SK-N-SH (cell line): ENCODE measurements around the gene PCDHGB1. TPM values are rescaled to one million over a fixed set of nuclear protein-coding genes. Genes with fewer than 3 reads are reported as not detected.

Experiments
- CTCF ChIA-PET: fragments of 300-600, 350-600 bp; formaldehyde crosslinking; extraction: SDS; loops from one replicate; lab custom pipeline; 2021; lab: Yijun Ruan, JAX
- POLR2A ChIA-PET: fragments of 350-600 bp; sonication (Branson Sonifier 250); formaldehyde crosslinking; extraction: SDS; loops from one replicate; lab custom pipeline; 2020; ENCODE audit warnings: antibody characterized with exemption, inconsistent platforms; lab: Yijun Ruan, JAX
- DNase-seq: peaks from one replicate; pipeline ENCODE4 v3.0.0; 2012
- H2AFZ ChIP-seq: fragments of 200-600 bp; sonication (generic); 2 replicates; pipeline ENCODE4 v1.8.1; 2016; ENCODE audit warnings: antibody characterized with exemption, mild to moderate bottlenecking, low read depth
- H3F3A ChIP-seq: fragments of 200-600 bp; sonication (generic); replicated peaks from 2 replicates; pipeline ENCODE3; 2016; ENCODE audit warnings: antibody characterized with exemption, mild to moderate bottlenecking; ENCODE audit not compliant: insufficient read depth
- H3K27ac ChIP-seq, 2 experiments: fragments of 200-500 bp in 1 of 2; fragments of 200-600 bp in 1 of 2; sonication (Bioruptor generic) in 1 of 2; sonication (generic), shearing (Covaris generic) in 1 of 2; 2 replicates each; pipeline versions ENCODE4 v1.5.1 to v1.6.1; 2014 to 2016; ENCODE audit warnings: low read depth in 2 of 2, inconsistent platforms in 1 of 2, low read length in 1 of 2, mild to moderate bottlenecking in 1 of 2, mixed read lengths in 1 of 2
- H3K27me3 ChIP-seq: fragments of 200-600 bp; sonication (generic), shearing (Covaris generic); 2 replicates; pipeline ENCODE4 v1.6.1; 2016; ENCODE audit warnings: mixed run types; ENCODE audit not compliant: insufficient read depth
- H3K36me3 ChIP-seq, 2 experiments: fragments of 200-500 bp in 1 of 2; fragments of 200-600 bp in 1 of 2; sonication (Bioruptor generic) in 1 of 2; sonication (generic) in 1 of 2; replicated peaks in 1 of 2; 2 replicates each; pipeline versions ENCODE3 to v1.5.1; 2014 to 2016; ENCODE audit warnings: low read length in 1 of 2, mild to moderate bottlenecking in 1 of 2; ENCODE audit not compliant: insufficient read depth in 2 of 2, control insufficient read depth in 1 of 2
- H3K4me1 ChIP-seq, 2 experiments: fragments of 200-500 bp in 1 of 2; fragments of 200-600 bp in 1 of 2; sonication (Bioruptor generic) in 1 of 2; sonication (generic), shearing (Covaris generic) in 1 of 2; 2 replicates each; pipeline versions ENCODE4 v1.5.1 to v1.6.1; 2014 to 2016; ENCODE audit warnings: low read depth in 1 of 2, low read length in 1 of 2, mixed run types in 1 of 2; ENCODE audit not compliant: insufficient read depth in 2 of 2, control insufficient read depth in 1 of 2
- H3K4me2 ChIP-seq: fragments of 200-600 bp; sonication (generic), shearing (Covaris generic); 2 replicates; pipeline ENCODE4 v1.6.1; 2017; ENCODE audit warnings: mixed run types
- H3K4me3 ChIP-seq, 2 experiments: fragments of 200-500 bp in 1 of 2; fragments of 200-600 bp in 1 of 2; sonication (Bioruptor generic) in 1 of 2; sonication (generic), shearing (Covaris generic) in 1 of 2; 2 replicates each; pipeline versions ENCODE4 v1.5.1 to v1.8.1; 2014 to 2016; ENCODE audit warnings: low read depth in 2 of 2, inconsistent platforms in 1 of 2, low read length in 1 of 2, mild to moderate bottlenecking in 1 of 2, mixed read lengths in 1 of 2, moderate library complexity in 1 of 2
- H3K79me2 ChIP-seq: fragments of 200-600 bp; sonication (generic); 2 replicates; pipeline ENCODE4 v1.8.1; 2017; ENCODE audit warnings: mild to moderate bottlenecking; ENCODE audit not compliant: insufficient read depth
- H3K9ac ChIP-seq: fragments of 200-600 bp; sonication (generic); 2 replicates; pipeline ENCODE4 v1.6.1; 2017; ENCODE audit warnings: mixed run types
- H3K9me2 ChIP-seq: fragments of 200-600 bp; sonication (generic); 2 replicates; pipeline ENCODE4 v1.6.1; 2017; ENCODE audit warnings: mixed run types
- H3K9me3 ChIP-seq: fragments of 200-600 bp; sonication (generic); 2 replicates; pipeline ENCODE4 v1.6.1; 2017; ENCODE audit warnings: mixed run types, mild to moderate bottlenecking, moderate library complexity
- H4K20me1 ChIP-seq: fragments of 200-600 bp; sonication (generic); 2 replicates; pipeline ENCODE4 v1.6.1; 2017; ENCODE audit warnings: mild to moderate bottlenecking, mixed run types; ENCODE audit not compliant: insufficient read depth
- EP300 ChIP-seq, 2 experiments: IDR thresholded peaks; 2 replicates each; pipeline versions ENCODE4 v1.4.0 to v1.6.1; 2012; ENCODE audit warnings: borderline replicate concordance in 1 of 2, low read depth in 1 of 2, low read length in 1 of 2
- EZH2phosphoT487 ChIP-seq: fragments of 200-600 bp; sonication (generic); IDR thresholded peaks from 2 replicates; pipeline ENCODE4 v1.6.1; 2017; ENCODE audit warnings: low read depth, mixed run types, mild to moderate bottlenecking, antibody characterized with exemption, moderate library complexity, borderline replicate concordance
- FOSL2 ChIP-seq: IDR thresholded peaks from 2 replicates; pipeline ENCODE4 v1.4.0; 2012; ENCODE audit warnings: low read depth, mild to moderate bottlenecking, moderate library complexity, borderline replicate concordance
- FOXM1 ChIP-seq: IDR thresholded peaks from 2 replicates; pipeline ENCODE4 v1.4.0; 2012; ENCODE audit warnings: low read depth, mild to moderate bottlenecking
- GABPA ChIP-seq: IDR thresholded peaks from 2 replicates; pipeline ENCODE4 v1.4.0; 2012; ENCODE audit warnings: low read depth, mild to moderate bottlenecking
- GATA2 ChIP-seq: sonication (generic); formaldehyde crosslinking; IDR thresholded peaks from 2 replicates; pipeline ENCODE4 v1.5.0; 2020; ENCODE audit warnings: mild to moderate bottlenecking, missing genetic modification reagents
- JUND ChIP-seq: IDR thresholded peaks from 2 replicates; pipeline ENCODE4 v1.4.0; 2012
- NFIC ChIP-seq: IDR thresholded peaks from 2 replicates; pipeline ENCODE4 v1.4.0; 2012; ENCODE audit warnings: borderline replicate concordance
- NRF1 ChIP-seq: IDR thresholded peaks from 2 replicates; pipeline ENCODE4 v1.6.1; 2012; ENCODE audit warnings: low read depth, mild to moderate bottlenecking, low read length
- POLR2AphosphoS5 ChIP-seq: IDR thresholded peaks from 2 replicates; pipeline ENCODE4 v1.6.1; 2012; ENCODE audit warnings: low read depth, low read length
- RFX5 ChIP-seq: IDR thresholded peaks from 2 replicates; pipeline ENCODE4 v1.6.1; 2012; ENCODE audit warnings: mild to moderate bottlenecking, improper control_type of control experiment, low read length
- RXRA ChIP-seq: IDR thresholded peaks from 2 replicates; pipeline ENCODE4 v1.4.0; 2012; ENCODE audit warnings: low read depth, mild to moderate bottlenecking, borderline replicate concordance
- SIN3A ChIP-seq: IDR thresholded peaks from 2 replicates; pipeline ENCODE4 v1.6.1; 2012; ENCODE audit warnings: low read depth, mild to moderate bottlenecking, low read length, moderate library complexity, borderline replicate concordance
- SMC3 ChIP-seq: IDR thresholded peaks from 2 replicates; pipeline ENCODE4 v1.6.1; 2012; ENCODE audit warnings: low read depth, low read length, improper control_type of control experiment
- TCF12 ChIP-seq: IDR thresholded peaks from 2 replicates; pipeline ENCODE4 v1.4.0; 2012
- YY1 ChIP-seq: IDR thresholded peaks from 2 replicates; pipeline ENCODE4 v1.4.0; 2012; ENCODE audit warnings: low read depth, mild to moderate bottlenecking
- WGBS: methylation state at CpG from one replicate; pipeline ENCODE4 v1.1.6; 2017; ENCODE audit warnings: low lambda C conversion rate; 5-methylcytosine and 5-hydroxymethylcytosine counted together
- polyA plus RNA-seq, 3 experiments: library from polyadenylated mRNA; depleted of rRNA; stranded (reverse); fragments of >200 nt; gene quantifications; 2 replicates each; pipeline ENCODE4 v1.2.3, GENCODE V29; 2012
- TF ChIP-seq, protein P1 (sequence below): fragments of 200-600 bp; sonication (generic); IDR thresholded peaks from 2 replicates; pipeline ENCODE4 v1.6.1; 2017; ENCODE audit warnings: antibody characterized with exemption, mild to moderate bottlenecking, moderate library complexity
- TF ChIP-seq, protein P2 (sequence below): IDR thresholded peaks from 2 replicates; pipeline ENCODE4 v1.6.1; 2012; ENCODE audit warnings: mild to moderate bottlenecking, low read depth, low read length, moderate library complexity
- TF ChIP-seq, protein P3 (sequence below): IDR thresholded peaks from 2 replicates; pipeline ENCODE4; 2012
- TF ChIP-seq, protein P4 (sequence below): IDR thresholded peaks from 2 replicates; pipeline ENCODE4 v1.4.0; 2012; ENCODE audit warnings: low read depth, borderline replicate concordance
- TF ChIP-seq, protein P5 (sequence below): IDR thresholded peaks from 2 replicates; pipeline ENCODE4 v1.4.0; 2012; ENCODE audit warnings: low read depth
- TF ChIP-seq, protein P6 (sequence below): IDR thresholded peaks from 2 replicates; pipeline ENCODE4 v1.4.0; 2012; ENCODE audit warnings: low read depth, borderline replicate concordance

PCDHGB1 gene
- polyA plus RNA-seq, 1 of the 3 experiments (the other 2 are of a cell fraction), result 0.77 TPM

DNA sequence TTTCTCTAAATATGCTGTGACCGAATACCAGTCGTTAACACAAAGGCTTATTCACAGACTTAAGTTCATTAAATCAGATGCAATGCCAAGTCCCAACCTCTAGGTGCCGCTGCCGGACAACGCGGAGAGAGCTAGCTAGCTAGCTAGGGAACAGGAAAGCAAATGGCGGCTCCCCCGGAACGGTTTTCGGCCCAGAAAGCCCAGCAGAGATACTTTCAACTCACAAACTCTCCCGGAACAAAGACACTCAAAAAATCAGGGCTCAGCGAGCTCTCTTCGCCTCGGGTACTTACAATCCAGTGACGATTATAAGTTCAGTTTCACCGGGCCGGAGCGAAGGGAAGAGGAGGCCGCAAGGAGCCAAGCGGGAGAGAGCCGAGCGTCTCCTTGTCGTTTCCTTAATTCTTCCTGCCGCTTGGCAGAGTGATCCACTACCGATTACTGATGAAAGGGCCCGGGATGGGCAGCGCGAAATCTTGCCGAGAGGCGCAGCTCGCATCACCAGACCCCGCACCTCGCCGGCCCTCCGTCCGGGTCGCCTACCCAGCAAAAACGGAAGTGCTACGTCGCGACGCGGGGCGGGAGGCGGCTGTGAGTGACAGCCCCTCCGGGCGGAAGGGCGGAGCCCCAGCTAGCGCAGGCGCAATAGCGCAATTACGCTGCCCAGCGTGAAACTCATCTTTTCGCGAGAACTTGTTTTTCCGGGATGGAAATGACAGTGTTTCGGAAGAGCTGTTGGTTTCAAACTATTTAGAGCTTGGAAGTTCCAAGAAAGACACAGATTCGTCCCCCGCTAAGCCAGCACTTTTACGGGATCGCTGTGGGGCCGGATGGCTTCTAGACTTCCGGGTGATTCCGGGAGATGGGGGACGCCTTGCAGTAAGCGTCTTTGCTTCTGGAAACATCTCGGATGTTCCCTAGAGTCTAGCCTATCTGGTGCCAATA, 29.4 kb upstream of the PCDHGB1 start, which contains the start of gene TAF7:
TSS of gene TAF7 (minus strand) at position 560 of the 945 bp plus-strand sequence. CDS start 740 bp downstream, outside the sequence.
- H3K4me1 ChIP-seq, result no peaks in the 10 kb centered on the region; a peak in 1 of 4 replicates
- peaks cover 46% of the 10 kb centered on the region for H3K79me2 ChIP-seq
- H4K20me1 ChIP-seq, result 0 out of 2 replicates have a peak, but pooled peaks cover 3% of the 10 kb centered on the region
- peak within 1 kb of the TSS; percentile 58 for H3K4me2 ChIP-seq
- H3K9me2 ChIP-seq, result no peaks in the 10 kb centered on the region
- H3F3A ChIP-seq, result peaks cover 13% of the 10 kb centered on the region
- DNase-seq, result peak; percentile 94
- peaks cover 32% of the 10 kb centered on the region for H3K9me3 ChIP-seq
- peak within 1 kb of the TSS; percentile 97 for H2AFZ ChIP-seq
- peak within 1 kb of the TSS; percentile 80 to 92 for H3K4me3 ChIP-seq
- no peaks in the 10 kb centered on the region for H3K27me3 ChIP-seq
- peak within 1 kb of the TSS; percentile 96 to 98 for H3K27ac ChIP-seq
- WGBS, result 2% methylated on average over 62 of the region's 67 CpGs
- CTCF ChIA-PET, result interaction anchor here (0.6 to 5.4 kb wide), 42 partner anchors 9 to 763 kb away, joined by 3 to 36 read pairs (median 4); partner anchors contain the start of genes PCDHB11, PCDHB14, PCDHB15 and PCDHB16
- H3K36me3 ChIP-seq, result peaks cover 24 to 42% of the 10 kb centered on the region in 2 experiments
- POLR2A ChIA-PET, result interaction anchor here (0.7 to 1.8 kb wide), 9 partner anchors 15 to 271 kb away, joined by 3 to 16 read pairs (median 4); partner anchors contain the start of genes PCDHB16 and PCDHGA7
- H3K9ac ChIP-seq, result peak within 1 kb of the TSS; percentile 89
- TF ChIP-seq FOXM1, result no peak
- TF ChIP-seq, protein P1, sequence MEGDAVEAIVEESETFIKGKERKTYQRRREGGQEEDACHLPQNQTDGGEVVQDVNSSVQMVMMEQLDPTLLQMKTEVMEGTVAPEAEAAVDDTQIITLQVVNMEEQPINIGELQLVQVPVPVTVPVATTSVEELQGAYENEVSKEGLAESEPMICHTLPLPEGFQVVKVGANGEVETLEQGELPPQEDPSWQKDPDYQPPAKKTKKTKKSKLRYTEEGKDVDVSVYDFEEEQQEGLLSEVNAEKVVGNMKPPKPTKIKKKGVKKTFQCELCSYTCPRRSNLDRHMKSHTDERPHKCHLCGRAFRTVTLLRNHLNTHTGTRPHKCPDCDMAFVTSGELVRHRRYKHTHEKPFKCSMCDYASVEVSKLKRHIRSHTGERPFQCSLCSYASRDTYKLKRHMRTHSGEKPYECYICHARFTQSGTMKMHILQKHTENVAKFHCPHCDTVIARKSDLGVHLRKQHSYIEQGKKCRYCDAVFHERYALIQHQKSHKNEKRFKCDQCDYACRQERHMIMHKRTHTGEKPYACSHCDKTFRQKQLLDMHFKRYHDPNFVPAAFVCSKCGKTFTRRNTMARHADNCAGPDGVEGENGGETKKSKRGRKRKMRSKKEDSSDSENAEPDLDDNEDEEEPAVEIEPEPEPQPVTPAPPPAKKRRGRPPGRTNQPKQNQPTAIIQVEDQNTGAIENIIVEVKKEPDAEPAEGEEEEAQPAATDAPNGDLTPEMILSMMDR, result peak; percentile 90
- peak; percentile 81 for TF ChIP-seq NRF1
- TF ChIP-seq GABPA, result peak; percentile 78
- TF ChIP-seq, protein P2, sequence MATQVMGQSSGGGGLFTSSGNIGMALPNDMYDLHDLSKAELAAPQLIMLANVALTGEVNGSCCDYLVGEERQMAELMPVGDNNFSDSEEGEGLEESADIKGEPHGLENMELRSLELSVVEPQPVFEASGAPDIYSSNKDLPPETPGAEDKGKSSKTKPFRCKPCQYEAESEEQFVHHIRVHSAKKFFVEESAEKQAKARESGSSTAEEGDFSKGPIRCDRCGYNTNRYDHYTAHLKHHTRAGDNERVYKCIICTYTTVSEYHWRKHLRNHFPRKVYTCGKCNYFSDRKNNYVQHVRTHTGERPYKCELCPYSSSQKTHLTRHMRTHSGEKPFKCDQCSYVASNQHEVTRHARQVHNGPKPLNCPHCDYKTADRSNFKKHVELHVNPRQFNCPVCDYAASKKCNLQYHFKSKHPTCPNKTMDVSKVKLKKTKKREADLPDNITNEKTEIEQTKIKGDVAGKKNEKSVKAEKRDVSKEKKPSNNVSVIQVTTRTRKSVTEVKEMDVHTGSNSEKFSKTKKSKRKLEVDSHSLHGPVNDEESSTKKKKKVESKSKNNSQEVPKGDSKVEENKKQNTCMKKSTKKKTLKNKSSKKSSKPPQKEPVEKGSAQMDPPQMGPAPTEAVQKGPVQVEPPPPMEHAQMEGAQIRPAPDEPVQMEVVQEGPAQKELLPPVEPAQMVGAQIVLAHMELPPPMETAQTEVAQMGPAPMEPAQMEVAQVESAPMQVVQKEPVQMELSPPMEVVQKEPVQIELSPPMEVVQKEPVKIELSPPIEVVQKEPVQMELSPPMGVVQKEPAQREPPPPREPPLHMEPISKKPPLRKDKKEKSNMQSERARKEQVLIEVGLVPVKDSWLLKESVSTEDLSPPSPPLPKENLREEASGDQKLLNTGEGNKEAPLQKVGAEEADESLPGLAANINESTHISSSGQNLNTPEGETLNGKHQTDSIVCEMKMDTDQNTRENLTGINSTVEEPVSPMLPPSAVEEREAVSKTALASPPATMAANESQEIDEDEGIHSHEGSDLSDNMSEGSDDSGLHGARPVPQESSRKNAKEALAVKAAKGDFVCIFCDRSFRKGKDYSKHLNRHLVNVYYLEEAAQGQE, result no peak
- TF ChIP-seq RXRA, result no peak
- no peak for TF ChIP-seq FOSL2
- peak; percentile 61; the same call in 1 of the 2 replicates for TF ChIP-seq SIN3A
- TF ChIP-seq EZH2phosphoT487, result no peak
- 0 out of 4 replicates have a peak, but pooled peaks of 1 of the 2 experiments have one; percentile 31 for TF ChIP-seq EP300 (IDR thresholded peaks at IDR 0.05; ENCODE audit: borderline replicate concordance in 1 of 2, low read depth in 1 of 2, low read length in 1 of 2)
- TF ChIP-seq JUND, result no peak
- TF ChIP-seq RFX5, result no peak
- TF ChIP-seq SMC3, result peak; percentile 27; the same call in 1 of the 2 replicates
- no peak for TF ChIP-seq NFIC
- TF ChIP-seq, protein P3, sequence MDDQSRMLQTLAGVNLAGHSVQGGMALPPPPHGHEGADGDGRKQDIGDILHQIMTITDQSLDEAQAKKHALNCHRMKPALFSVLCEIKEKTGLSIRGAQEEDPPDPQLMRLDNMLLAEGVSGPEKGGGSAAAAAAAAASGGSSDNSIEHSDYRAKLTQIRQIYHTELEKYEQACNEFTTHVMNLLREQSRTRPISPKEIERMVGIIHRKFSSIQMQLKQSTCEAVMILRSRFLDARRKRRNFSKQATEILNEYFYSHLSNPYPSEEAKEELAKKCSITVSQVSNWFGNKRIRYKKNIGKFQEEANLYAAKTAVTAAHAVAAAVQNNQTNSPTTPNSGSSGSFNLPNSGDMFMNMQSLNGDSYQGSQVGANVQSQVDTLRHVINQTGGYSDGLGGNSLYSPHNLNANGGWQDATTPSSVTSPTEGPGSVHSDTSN, result peak; percentile 99
- peak; percentile 92 for TF ChIP-seq YY1
- no peak for TF ChIP-seq GATA2 (CRISPR knock-in tag)
- TF ChIP-seq, protein P4, sequence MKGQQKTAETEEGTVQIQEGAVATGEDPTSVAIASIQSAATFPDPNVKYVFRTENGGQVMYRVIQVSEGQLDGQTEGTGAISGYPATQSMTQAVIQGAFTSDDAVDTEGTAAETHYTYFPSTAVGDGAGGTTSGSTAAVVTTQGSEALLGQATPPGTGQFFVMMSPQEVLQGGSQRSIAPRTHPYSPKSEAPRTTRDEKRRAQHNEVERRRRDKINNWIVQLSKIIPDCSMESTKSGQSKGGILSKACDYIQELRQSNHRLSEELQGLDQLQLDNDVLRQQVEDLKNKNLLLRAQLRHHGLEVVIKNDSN, result no peak
- TF ChIP-seq, protein P5, sequence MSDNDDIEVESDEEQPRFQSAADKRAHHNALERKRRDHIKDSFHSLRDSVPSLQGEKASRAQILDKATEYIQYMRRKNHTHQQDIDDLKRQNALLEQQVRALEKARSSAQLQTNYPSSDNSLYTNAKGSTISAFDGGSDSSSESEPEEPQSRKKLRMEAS, result peak; percentile 64
- peak; percentile 91 for TF ChIP-seq POLR2AphosphoS5
- TF ChIP-seq, protein P6, sequence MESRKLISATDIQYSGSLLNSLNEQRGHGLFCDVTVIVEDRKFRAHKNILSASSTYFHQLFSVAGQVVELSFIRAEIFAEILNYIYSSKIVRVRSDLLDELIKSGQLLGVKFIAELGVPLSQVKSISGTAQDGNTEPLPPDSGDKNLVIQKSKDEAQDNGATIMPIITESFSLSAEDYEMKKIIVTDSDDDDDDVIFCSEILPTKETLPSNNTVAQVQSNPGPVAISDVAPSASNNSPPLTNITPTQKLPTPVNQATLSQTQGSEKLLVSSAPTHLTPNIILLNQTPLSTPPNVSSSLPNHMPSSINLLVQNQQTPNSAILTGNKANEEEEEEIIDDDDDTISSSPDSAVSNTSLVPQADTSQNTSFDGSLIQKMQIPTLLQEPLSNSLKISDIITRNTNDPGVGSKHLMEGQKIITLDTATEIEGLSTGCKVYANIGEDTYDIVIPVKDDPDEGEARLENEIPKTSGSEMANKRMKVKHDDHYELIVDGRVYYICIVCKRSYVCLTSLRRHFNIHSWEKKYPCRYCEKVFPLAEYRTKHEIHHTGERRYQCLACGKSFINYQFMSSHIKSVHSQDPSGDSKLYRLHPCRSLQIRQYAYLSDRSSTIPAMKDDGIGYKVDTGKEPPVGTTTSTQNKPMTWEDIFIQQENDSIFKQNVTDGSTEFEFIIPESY, result peak; percentile 94
- no peak for TF ChIP-seq TCF12
